IMR-90 (cell line): ENCODE measurements around the gene TBC1D22A. TPM values are rescaled to one million over a fixed set of nuclear protein-coding genes. Genes with fewer than 3 reads are reported as not detected.

ENCODE experiments used
- ATAC-seq: fragments of 200-7000 bp; cut with Tn5 transposase; 2 replicates; pipeline ENCODE4 v1.9.1; 2020; ENCODE audit warnings: low read depth, mild to moderate bottlenecking, moderate library complexity
- BruUV-seq: library from RNA; stranded (reverse); fragments of 400-500 nt; replicated peaks from 2 replicates; lab custom pipeline; 2021; lab: Mats Ljungman, UMichigan
- CTCF ChIA-PET: fragments of 300-600 bp; formaldehyde crosslinking; extraction: SDS; loops from one replicate; lab custom pipeline; 2021; ENCODE audit warnings: antibody characterized with exemption; lab: Yijun Ruan, JAX
- POLR2A ChIA-PET: fragments of 300-600 bp; sonication (Branson Sonifier 250); formaldehyde crosslinking; loops from one replicate; lab custom pipeline; 2022; ENCODE audit warnings: antibody characterized with exemption; ENCODE audit not compliant: unreplicated experiment; lab: Charles Lee
- DNase-seq: peaks from one replicate; pipeline ENCODE4 v3.0.0; 2013
- H2AFZ ChIP-seq: replicated peaks from 2 replicates; pipeline ENCODE3; 2013; ENCODE audit warnings: low read length, mild to moderate bottlenecking; ENCODE audit not compliant: poor library complexity
- H2AK5ac ChIP-seq: 2 replicates; pipeline ENCODE4 v1.6.1; 2013; ENCODE audit warnings: low read depth, low read length, inconsistent platforms
- H2AK9ac ChIP-seq: replicated peaks from 2 replicates; pipeline ENCODE3; 2013; ENCODE audit warnings: mild to moderate bottlenecking, low read depth, low read length, moderate library complexity; ENCODE audit not compliant: poor library complexity
- H2BK120ac ChIP-seq: 2 replicates; pipeline ENCODE4 v1.6.1; 2013; ENCODE audit warnings: low read depth, low read length, inconsistent platforms
- H2BK15ac ChIP-seq: 3 replicates; pipeline ENCODE4 v1.6.1; 2013; ENCODE audit warnings: low read depth, low read length, inconsistent platforms
- H2BK20ac ChIP-seq: 2 replicates; pipeline ENCODE4 v1.6.1; 2013; ENCODE audit warnings: low read depth, mild to moderate bottlenecking, inconsistent platforms, low read length, moderate library complexity
- H2BK5ac ChIP-seq: 2 replicates; pipeline ENCODE4 v1.6.1; 2013; ENCODE audit warnings: mild to moderate bottlenecking, low read depth, low read length, inconsistent platforms; ENCODE audit not compliant: poor library complexity, severe bottlenecking
- H3K14ac ChIP-seq: replicated peaks from 2 replicates; pipeline ENCODE4 v1.6.1; 2013; ENCODE audit warnings: low read depth, low read length, inconsistent platforms
- H3K18ac ChIP-seq: 2 replicates; pipeline ENCODE4 v1.6.1; 2013; ENCODE audit warnings: low read depth, low read length, control low read depth
- H3K23ac ChIP-seq: 2 replicates; pipeline ENCODE4 v1.6.1; 2013; ENCODE audit warnings: low read depth, low read length, inconsistent platforms
- H3K27ac ChIP-seq: 2 replicates; pipeline ENCODE4 v1.5.1; 2013; ENCODE audit warnings: mild to moderate bottlenecking, control low read depth, low read length; ENCODE audit not compliant: insufficient read depth
- H3K27me3 ChIP-seq: 2 replicates; pipeline ENCODE4 v1.6.1; 2013; ENCODE audit warnings: low read length; ENCODE audit not compliant: control insufficient read depth, insufficient read depth
- H3K36me3 ChIP-seq: 2 replicates; pipeline ENCODE4 v1.6.1; 2013; ENCODE audit warnings: low read length, mixed read lengths; ENCODE audit not compliant: control insufficient read depth, insufficient read depth
- H3K4ac ChIP-seq: 2 replicates; pipeline ENCODE4 v1.6.1; 2013; ENCODE audit warnings: low read depth, low read length, inconsistent platforms
- H3K4me1 ChIP-seq: 2 replicates; pipeline ENCODE4 v1.6.1; 2013; ENCODE audit warnings: low read length, mixed read lengths; ENCODE audit not compliant: control insufficient read depth, insufficient read depth
- H3K4me2 ChIP-seq: 2 replicates; pipeline ENCODE4 v1.6.1; 2013; ENCODE audit warnings: low read depth, mild to moderate bottlenecking, control low read depth, low read length, moderate library complexity
- H3K4me3 ChIP-seq: 2 replicates; pipeline ENCODE4 v1.5.1; 2013; ENCODE audit warnings: low read depth, mild to moderate bottlenecking, control low read depth, low read length, moderate library complexity; ENCODE audit not compliant: insufficient read depth
- H3K56ac ChIP-seq: 2 replicates; pipeline ENCODE4 v1.6.1; 2013; ENCODE audit warnings: low read length, inconsistent platforms; ENCODE audit not compliant: insufficient read depth; ENCODE audit errors: extremely low read depth
- H3K79me1 ChIP-seq, 2 experiments: 2 replicates each; pipeline ENCODE4 v1.6.1; 2013; ENCODE audit warnings: low read length in 2 of 2, inconsistent platforms in 1 of 2, low read depth in 1 of 2
- H3K9ac ChIP-seq: 2 replicates; pipeline ENCODE4 v1.6.1; 2013; ENCODE audit warnings: low read depth, low read length, control low read depth
- H3K9me1 ChIP-seq: 2 replicates; pipeline ENCODE4 v1.6.1; 2013; ENCODE audit warnings: low read length, inconsistent platforms; ENCODE audit not compliant: insufficient read depth
- H3K9me3 ChIP-seq: 2 replicates; pipeline ENCODE4 v1.6.1; 2013; ENCODE audit warnings: low read length; ENCODE audit not compliant: control insufficient read depth, insufficient read depth
- H4K20me1 ChIP-seq: 2 replicates; pipeline ENCODE4 v1.6.1; 2013; ENCODE audit warnings: low read length, inconsistent platforms; ENCODE audit not compliant: insufficient read depth
- H4K5ac ChIP-seq: 2 replicates; pipeline ENCODE4 v1.6.1; 2013; ENCODE audit warnings: mild to moderate bottlenecking, low read depth, low read length, control low read depth
- H4K8ac ChIP-seq, 2 experiments: 2 replicates each; pipeline ENCODE4 v1.6.1; 2013; ENCODE audit warnings: low read depth in 2 of 2, low read length in 2 of 2, control low read depth in 1 of 2, inconsistent platforms in 1 of 2
- H4K91ac ChIP-seq: 2 replicates; pipeline ENCODE4 v1.6.1; 2013; ENCODE audit warnings: low read depth, low read length, inconsistent platforms; ENCODE audit not compliant: insufficient read depth
- BHLHE40 ChIP-seq: fragments of 150-350 bp; IDR thresholded peaks from 2 replicates; pipeline ENCODE4 v1.6.1; 2016; ENCODE audit warnings: mild to moderate bottlenecking, low read depth, low read length
- CEBPB ChIP-seq: IDR thresholded peaks from 2 replicates; pipeline ENCODE4 v1.6.1; 2012; ENCODE audit warnings: low read depth, low read length, improper control_type of control experiment
- CHD1 ChIP-seq: IDR thresholded peaks from 2 replicates; pipeline ENCODE4 v1.6.1; 2012; ENCODE audit warnings: low read depth, low read length, improper control_type of control experiment
- CTCF ChIP-seq: conservative IDR thresholded peaks from 2 replicates; pipeline ENCODE4 v1.5.1; 2012; ENCODE audit warnings: mild to moderate bottlenecking, low read depth, low read length, improper control_type of control experiment
- ELK1 ChIP-seq: fragments of 150-350 bp; IDR thresholded peaks from 2 replicates; pipeline ENCODE4 v1.6.1; 2016; ENCODE audit warnings: low read depth, mild to moderate bottlenecking, low read length, moderate library complexity, borderline replicate concordance
- FOS ChIP-seq: fragments of 150-350 bp; IDR thresholded peaks from 2 replicates; pipeline ENCODE4 v1.6.1; 2016; ENCODE audit warnings: low read depth, low read length
- MAFK ChIP-seq: IDR thresholded peaks from 2 replicates; pipeline ENCODE4 v1.6.1; 2012; ENCODE audit warnings: low read depth, low read length, improper control_type of control experiment
- MAZ ChIP-seq: IDR thresholded peaks from 2 replicates; pipeline ENCODE4 v1.6.1; 2012; ENCODE audit warnings: low read depth, mild to moderate bottlenecking, low read length, improper control_type of control experiment, moderate library complexity, borderline replicate concordance
- MXI1 ChIP-seq: IDR thresholded peaks from 2 replicates; pipeline ENCODE4 v1.6.1; 2012; ENCODE audit warnings: low read depth, mild to moderate bottlenecking, low read length, moderate library complexity, borderline replicate concordance
- NFE2L2 ChIP-seq: fragments of 150-350 bp; IDR thresholded peaks from 2 replicates; pipeline ENCODE4 v1.6.1; 2016; ENCODE audit warnings: low read depth, mild to moderate bottlenecking, low read length
- POLR2A ChIP-seq: IDR thresholded peaks from 2 replicates; pipeline ENCODE4 v1.6.1; 2012; ENCODE audit warnings: mild to moderate bottlenecking, low read depth, low read length
- RAD21 ChIP-seq: IDR thresholded peaks from 2 replicates; pipeline ENCODE4 v1.6.1; 2012; ENCODE audit warnings: low read length, improper control_type of control experiment
- RCOR1 ChIP-seq: IDR thresholded peaks from 2 replicates; pipeline ENCODE4 v1.6.1; 2012; ENCODE audit warnings: mild to moderate bottlenecking, low read length, improper control_type of control experiment; ENCODE audit not compliant: insufficient replicate concordance
- RFX5 ChIP-seq: IDR thresholded peaks from 2 replicates; pipeline ENCODE4 v1.8.0; 2012; ENCODE audit warnings: low read depth, mild to moderate bottlenecking, low read length, moderate library complexity
- SMC3 ChIP-seq: fragments of 150-350 bp; IDR thresholded peaks from 2 replicates; pipeline ENCODE4 v1.6.1; 2016; ENCODE audit warnings: low read depth, mild to moderate bottlenecking, antibody characterized with exemption, low read length, moderate library complexity
- USF2 ChIP-seq: fragments of 150-350 bp; IDR thresholded peaks from 2 replicates; pipeline ENCODE4 v1.6.1; 2017; ENCODE audit warnings: mild to moderate bottlenecking, antibody characterized with exemption, low read length, low read depth
- WGBS, 2 experiments: methylation state at CpG; one replicate each; pipeline versions ENCODE4 v1.1.5 to v1.1.7; 2013; ENCODE audit warnings: missing lambda C conversion rate in 2 of 2; ENCODE audit not compliant: insufficient read length in 1 of 2; ENCODE audit errors: extremely low coverage in 2 of 2; 5-methylcytosine and 5-hydroxymethylcytosine counted together
- dilution Hi-C: fragments of 300-500 bp; cut with HindIII; formaldehyde crosslinking; loops from one replicate; pipeline ENCODE4 v1.14.3; 2018; ENCODE audit warnings: low sequenced_read_pairs; ENCODE audit not compliant: unreplicated experiment
- in situ Hi-C: fragments of 300-500 bp; cut with MboI; formaldehyde crosslinking; loops from 3 replicates; pipeline ENCODE4 v1.14.3; 2019; ENCODE audit warnings: low sequenced_read_pairs, inconsistent platforms, mixed read lengths
- intact Hi-C: fragments of 100-400 bp; cut with micrococcal nuclease; formaldehyde crosslinking; loops from 2 replicates; pipeline ENCODE4 v1.10.0; 2022
- polyA plus RNA-seq, 3 experiments: library from polyadenylated mRNA; depleted of rRNA; stranded (reverse); fragments of >200 nt; gene quantifications; 2 replicates each; pipeline ENCODE4 v1.2.3, GENCODE V29; 2012; ENCODE audit warnings: low replicate concordance in 1 of 3
- total RNA-seq: library from RNA; depleted of rRNA; stranded (reverse); fragments of >200 nt; gene quantifications from 2 replicates; pipeline ENCODE4 v1.2.3, GENCODE V29; 2012

TBC1D22A gene
- total and polyA plus RNA-seq, 2 of the 4 experiments (the other 2 are of a cell fraction): 9.0 to 16.7 TPM

- Histone ChIP-seq H2BK15ac (no peak overlapping the region), H3K9me3 (no peaks in the 10 kb centered on the region), H3K4ac (no peak overlapping the region), H3K4me3 (no peak overlapping the region), H3K79me1 (peaks cover 17 to 19% of the 10 kb centered on the region in 2 experiments), H3K9me1 (peaks cover 2% of the 10 kb centered on the region; the same call in 1 of the 2 replicates), H3K36me3 (peaks cover 2% of the 10 kb centered on the region), H3K14ac (no peak overlapping the region), H3K4me2 (no peak overlapping the region), H2BK20ac (no peak overlapping the region), H4K5ac (no peak overlapping the region), H2AFZ (no peak overlapping the region), H3K4me1 (no peaks in the 10 kb centered on the region; the same call in 1 of the 2 replicates), H3K18ac (no peak overlapping the region), H3K27ac (no peak overlapping the region), H2BK5ac (no peak overlapping the region), H4K8ac (no peak overlapping the region), H3K56ac (no peak overlapping the region), H2AK5ac (no peak overlapping the region), H2BK120ac (no peak overlapping the region), H2AK9ac (no peak overlapping the region), H3K9ac (no peak overlapping the region), H4K91ac (no peak overlapping the region), H4K20me1 (peaks cover 9% of the 10 kb centered on the region; the same call in 1 of the 2 replicates), H3K27me3 (no peaks in the 10 kb centered on the region), H3K23ac (no peak overlapping the region)
- DNase-seq (peak; percentile 35), ATAC-seq (peak; percentile 73)
- in situ Hi-C loops: no loop called here
- no TSS peak for BruUV-seq
- no CpG with 5 or more reads among the region's 4 CpGs for WGBS, 2 experiments
- CTCF ChIA-PET: no interaction called here
- no peak for TF ChIP-seq CHD1
- no peak for TF ChIP-seq RAD21
- TF ChIP-seq MAFK: no peak
- no peak for TF ChIP-seq CEBPB
- TF ChIP-seq MXI1: no peak
- no peak for TF ChIP-seq CTCF
- no peak for TF ChIP-seq FOS
- TF ChIP-seq USF2: no peak
- no peak for TF ChIP-seq POLR2A
- no peak for TF ChIP-seq SMC3
- TF ChIP-seq RFX5: no peak
- no peak for TF ChIP-seq ELK1
- TF ChIP-seq NFE2L2: no peak
- no peak for TF ChIP-seq MAZ
- no peak for TF ChIP-seq BHLHE40
- no peak for TF ChIP-seq RCOR1
- intact Hi-C loops: no loop called here
- dilution Hi-C loops: no loop called here
- POLR2A ChIA-PET: no interaction called here
Observed at GRCh38 chr22:46875089-46875488, 112.6 kb downstream of the TBC1D22A start.
